Endodermal cell (in vitro differentiated cells): ENCODE results near the gene NBAS. TPM values are rescaled to one million over a fixed set of nuclear protein-coding genes. Genes with fewer than 3 reads are reported as not detected.
"Not testable (repeated sequence)": the region's sequence is repeated elsewhere in the genome, so short reads cannot be mapped to it uniquely, and the experiment has no call there.

Experiments used
- DNase-seq: peaks from one replicate; pipeline ENCODE4 v3.0.0-alpha.2; 2017
- H3K27ac ChIP-seq: 2 replicates; pipeline ENCODE4 v1.5.1; 2013; ENCODE audit warnings: mild to moderate bottlenecking, low read depth, low read length, moderate library complexity
- H3K27me3 ChIP-seq: 2 replicates; pipeline ENCODE4 v1.6.1; 2013; ENCODE audit warnings: mild to moderate bottlenecking, low read length, moderate library complexity; ENCODE audit not compliant: insufficient read depth, control insufficient read depth, poor library complexity, severe bottlenecking
- H3K36me3 ChIP-seq: 2 replicates; pipeline ENCODE4 v1.7.0; 2013; ENCODE audit warnings: mild to moderate bottlenecking, low read length, moderate library complexity; ENCODE audit not compliant: control insufficient read depth, insufficient read depth
- H3K4me1 ChIP-seq: one replicate; pipeline ENCODE4 v1.7.0; 2013; ENCODE audit warnings: low read length; ENCODE audit not compliant: control insufficient read depth, insufficient read depth
- H3K4me3 ChIP-seq: 2 replicates; pipeline ENCODE4 v1.5.1; 2013; ENCODE audit warnings: mild to moderate bottlenecking, low read length, moderate library complexity
- H3K9ac ChIP-seq: 2 replicates; pipeline ENCODE4 v1.6.1; 2013; ENCODE audit warnings: mild to moderate bottlenecking, low read length, moderate library complexity; ENCODE audit not compliant: poor library complexity, severe bottlenecking; ENCODE audit errors: extremely low read depth
- H3K9me3 ChIP-seq: 2 replicates; pipeline ENCODE4 v1.6.1; 2013; ENCODE audit warnings: mild to moderate bottlenecking, low read length, moderate library complexity; ENCODE audit not compliant: control insufficient read depth
- H3K27ac Mint-ChIP-seq: 2 replicates; pipeline ENCODE4 v1.8.0; 2020; ENCODE audit warnings: mixed read lengths
- H3K27me3 Mint-ChIP-seq: 2 replicates; pipeline ENCODE4 v1.8.0; 2021; ENCODE audit warnings: mild to moderate bottlenecking, mixed read lengths; ENCODE audit not compliant: insufficient read depth
- H3K36me3 Mint-ChIP-seq: 2 replicates; pipeline ENCODE4 v1.8.0; 2020; ENCODE audit warnings: low read depth, mixed read lengths
- H3K4me1 Mint-ChIP-seq: 2 replicates; pipeline ENCODE4 v1.8.0; 2020; ENCODE audit warnings: mixed read lengths
- H3K4me3 Mint-ChIP-seq: 2 replicates; pipeline ENCODE4 v1.8.0; 2020; ENCODE audit warnings: mild to moderate bottlenecking, moderate library complexity, mixed read lengths
- H3K9me3 Mint-ChIP-seq: 2 replicates; pipeline ENCODE4 v1.8.0; 2020; ENCODE audit warnings: mild to moderate bottlenecking, mixed read lengths
- CTCF ChIP-seq: fragments of 200-600 bp; sonication (generic); conservative IDR thresholded peaks from 2 replicates; pipeline ENCODE4 v1.5.0; 2021; ENCODE audit warnings: antibody characterized with exemption, mild to moderate bottlenecking
- WGBS, 2 experiments: methylation state at CpG; one replicate each; pipeline versions ENCODE4 v1.1.5 to v1.1.7; 2013; ENCODE audit warnings: missing lambda C conversion rate in 2 of 2, mixed read lengths in 1 of 2; ENCODE audit not compliant: insufficient coverage in 1 of 2, insufficient read length in 1 of 2; 5-methylcytosine and 5-hydroxymethylcytosine counted together
- total RNA-seq, 2 donors: library from RNA; stranded (reverse); fragmentation: NEBNext Ultra II Directional in 1 of 2; extraction: Animal tissue kit (Norgen Biotek cat#: 25700) in 1 of 2; gene quantifications; 2 replicates in 1 of 2; 3 replicates in 1 of 2; pipeline ENCODE4 v1.2.1, GENCODE V29; 2021

The NBAS gene
- total RNA-seq, 2 donors from 2014 or later, result 47.4 to 54.7 TPM

GRCh38 chr2:15331787-15332186 lies 229.3 kb downstream of the NBAS start:
- Histone ChIP-seq H3K9ac (no peak overlapping the region), H3K4me1 (no peaks in the 10 kb centered on the region), H3K9me3 (no peaks in the 10 kb centered on the region), H3K4me3 (no peak overlapping the region), H3K36me3 (no peaks in the 10 kb centered on the region), H3K27me3 (no peaks in the 10 kb centered on the region), H3K27ac (no peak overlapping the region)
- TF ChIP-seq CTCF, result no peak
- H3K36me3 Mint-ChIP-seq, result no peaks in the 10 kb centered on the region
- DNase-seq, result no peak
- 72 to 92% methylated on average over 2 of the region's 2 CpGs for WGBS, 2 experiments
- H3K4me3 Mint-ChIP-seq, result no peak overlapping the region
- no peaks in the 10 kb centered on the region for H3K27me3 Mint-ChIP-seq
- H3K27ac Mint-ChIP-seq, result no peak overlapping the region
- H3K4me1 Mint-ChIP-seq, result no peaks in the 10 kb centered on the region
- H3K9me3 Mint-ChIP-seq, result no peaks in the 10 kb centered on the region

- no peak overlapping the region for H3K4me3 Mint-ChIP-seq
- DNase-seq, result no peak
- no peak overlapping the region for H3K27ac Mint-ChIP-seq
- Histone ChIP-seq H3K27me3 (no peaks in the 10 kb centered on the region), H3K27ac (no peak overlapping the region), H3K4me1 (no peaks in the 10 kb centered on the region), H3K36me3 (peaks cover 4% of the 10 kb centered on the region), H3K4me3 (no peak overlapping the region), H3K9ac (no peak overlapping the region), H3K9me3 (no peaks in the 10 kb centered on the region)
- TF ChIP-seq CTCF, result no peak
- peaks cover 16% of the 10 kb centered on the region for H3K9me3 Mint-ChIP-seq
- H3K27me3 Mint-ChIP-seq, result no peaks in the 10 kb centered on the region
- WGBS, 2 experiments, result 80 to 92% methylated on average over 1 of the region's 1 CpG
- H3K36me3 Mint-ChIP-seq, result peaks cover 26% of the 10 kb centered on the region
- no peaks in the 10 kb centered on the region for H3K4me1 Mint-ChIP-seq
Observed at GRCh38 chr2:15325296-15325695, 235.8 kb downstream of the NBAS start.

GRCh38 chr2:15323227-15323626 lies 237.9 kb downstream of the NBAS start:
- no peak for TF ChIP-seq CTCF
- WGBS, 2 experiments, result 100% methylated on average over 1 of the region's 1 CpG; no CpG with 5 or more reads in 1 of the 2 experiments
- no peak overlapping the region for H3K4me3 Mint-ChIP-seq
- no peak overlapping the region for H3K9ac ChIP-seq
- H3K4me1 ChIP-seq, result no peaks in the 10 kb centered on the region
- H3K27ac ChIP-seq, result no peak overlapping the region
- H3K27ac Mint-ChIP-seq, result no peak overlapping the region
- H3K9me3 Mint-ChIP-seq, result peaks cover 35% of the 10 kb centered on the region
- no peaks in the 10 kb centered on the region for H3K9me3 ChIP-seq
- no peak overlapping the region for H3K4me3 ChIP-seq
- H3K36me3 Mint-ChIP-seq, result peaks cover 44% of the 10 kb centered on the region
- peaks cover 4% of the 10 kb centered on the region for H3K36me3 ChIP-seq
- DNase-seq, result no peak
- no peaks in the 10 kb centered on the region for H3K27me3 Mint-ChIP-seq
- H3K27me3 ChIP-seq, result no peaks in the 10 kb centered on the region
- no peaks in the 10 kb centered on the region for H3K4me1 Mint-ChIP-seq

GRCh38 chr2:15321481-15321880 lies 239.7 kb downstream of the NBAS start:
- not testable (repeated sequence) for H3K9ac ChIP-seq, H3K4me1 Mint-ChIP-seq, H3K27me3 ChIP-seq, H3K27ac Mint-ChIP-seq, H3K9me3 ChIP-seq, H3K4me3 Mint-ChIP-seq, H3K36me3 ChIP-seq, H3K27ac ChIP-seq, H3K27me3 Mint-ChIP-seq, H3K4me1 ChIP-seq, H3K4me3 ChIP-seq, DNase-seq
- Mint-ChIP-seq H3K9me3 (peaks cover 37% of the 10 kb centered on the region), H3K36me3 (peaks cover 60% of the 10 kb centered on the region)
- 94 to 95% methylated on average over 2 to 4 of the region's 4 CpGs for WGBS, 2 experiments
